HG02870 (cell line): ENCODE measurements around the gene GGT1.
A peak's percentile ranks its signal among the peaks of the same experiment; 100 is the strongest.
"Not testable (repeated sequence)": the region's sequence is repeated elsewhere in the genome, so short reads cannot be mapped to it uniquely, and the experiment has no call there.

Experiments used
- ATAC-seq: cut with Tn5 transposase; IDR thresholded peaks from one replicate; pipeline ENCODE4 v1.9.1; 2021; ENCODE audit warnings: mild to moderate bottlenecking, moderate library complexity; ENCODE audit not compliant: unreplicated experiment

GGT1 gene

DNA sequence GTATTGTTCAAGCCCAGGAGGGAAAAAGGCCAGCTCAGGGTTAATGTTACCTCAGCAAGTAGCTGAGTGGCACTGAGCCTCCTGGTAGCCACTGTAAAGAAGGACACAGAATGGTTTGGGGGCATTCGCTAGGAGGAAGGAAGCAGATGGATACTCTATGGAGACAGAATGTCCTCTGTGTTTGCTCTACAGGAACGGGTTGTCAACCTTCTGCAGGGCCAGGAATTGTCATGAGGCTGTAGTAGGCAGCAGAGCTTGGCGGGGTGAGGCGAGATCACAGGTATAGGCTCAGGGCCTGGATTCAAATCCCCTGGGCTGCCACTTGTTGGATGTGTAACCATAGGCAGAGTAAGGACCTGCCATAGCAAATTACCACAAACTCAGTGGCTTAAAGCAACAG is 7.1 kb upstream of the GGT1 start:
- ATAC-seq: no peak

DNA sequence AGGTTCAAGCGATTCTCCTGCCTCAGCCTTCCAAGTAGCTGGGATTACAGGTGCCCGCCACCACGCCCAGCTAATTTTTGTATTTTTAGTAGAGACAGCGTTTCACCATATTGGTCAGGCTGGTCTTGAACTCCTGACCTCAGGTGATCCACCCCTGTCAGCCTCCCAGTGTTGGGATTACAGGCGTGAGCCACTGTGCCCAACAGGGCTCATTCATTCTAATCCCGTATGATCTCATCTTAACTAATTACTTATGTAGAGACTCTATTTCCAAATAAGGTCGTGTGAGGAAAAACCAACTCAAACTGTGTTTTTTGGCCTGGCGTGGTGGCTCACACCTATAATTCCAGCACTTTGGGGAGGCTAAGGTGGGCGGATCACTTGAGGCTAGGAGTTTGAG is 5.9 kb upstream of the GGT1 start:
- not testable (repeated sequence) for ATAC-seq

DNA sequence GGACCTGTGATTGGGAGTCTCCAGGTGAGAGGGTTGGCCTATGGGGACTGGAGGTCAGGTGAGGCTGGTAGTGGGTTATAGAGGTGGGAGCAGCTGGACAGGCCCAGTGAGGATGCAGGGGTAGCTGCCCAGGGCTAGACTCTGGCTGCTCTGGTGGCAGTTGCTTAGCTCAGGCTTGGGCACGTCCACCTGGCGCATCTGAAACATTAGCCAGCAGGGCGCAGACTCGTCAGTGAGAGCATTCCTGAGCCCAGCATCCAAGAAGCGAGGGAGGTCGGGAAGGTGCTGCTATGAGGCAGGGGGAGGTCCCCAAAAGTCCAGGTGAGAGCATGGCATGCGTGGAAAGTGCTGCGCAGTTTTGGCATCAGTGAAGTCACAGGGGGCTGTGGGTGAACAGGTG is 3.5 kb upstream of the GGT1 start:
- no peak for ATAC-seq

DNA sequence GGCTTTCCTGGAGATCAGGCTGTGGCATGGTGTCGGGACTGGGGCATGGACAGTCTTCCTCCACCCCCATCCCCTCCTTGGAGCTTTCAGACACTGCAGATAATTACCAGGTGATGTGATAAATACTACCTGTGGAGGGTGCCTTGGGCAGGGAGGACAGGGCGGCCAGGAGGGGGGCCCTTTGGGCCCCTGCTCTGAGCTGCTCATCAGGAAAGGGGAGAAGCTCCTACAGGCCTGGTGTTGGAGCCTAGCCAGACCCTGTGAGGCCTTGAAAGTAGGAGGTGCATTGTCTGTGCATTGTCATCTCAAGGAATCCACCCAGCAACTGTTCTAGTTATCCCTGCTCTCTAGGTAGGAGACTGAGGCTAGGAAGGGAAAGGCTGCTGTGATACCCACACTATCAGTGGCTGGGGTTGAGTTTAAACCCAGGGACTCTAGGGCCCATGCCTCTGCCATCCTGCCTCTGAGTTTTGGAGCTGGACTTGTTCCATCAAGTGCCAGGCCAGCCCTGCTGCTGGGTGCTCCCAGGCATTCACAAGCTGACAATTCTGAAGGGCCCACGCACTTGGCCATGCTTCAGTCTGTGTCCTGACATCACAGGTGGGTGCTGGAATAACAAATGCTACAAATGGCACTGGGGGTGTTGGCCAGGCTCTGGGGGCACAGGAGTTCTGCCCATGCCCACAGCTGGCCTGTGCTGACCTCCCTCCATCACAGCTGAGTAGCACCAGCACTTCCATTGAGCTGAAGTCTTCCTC is 2.9 kb upstream of the GGT1 start:
- ATAC-seq: not testable (repeated sequence)

DNA sequence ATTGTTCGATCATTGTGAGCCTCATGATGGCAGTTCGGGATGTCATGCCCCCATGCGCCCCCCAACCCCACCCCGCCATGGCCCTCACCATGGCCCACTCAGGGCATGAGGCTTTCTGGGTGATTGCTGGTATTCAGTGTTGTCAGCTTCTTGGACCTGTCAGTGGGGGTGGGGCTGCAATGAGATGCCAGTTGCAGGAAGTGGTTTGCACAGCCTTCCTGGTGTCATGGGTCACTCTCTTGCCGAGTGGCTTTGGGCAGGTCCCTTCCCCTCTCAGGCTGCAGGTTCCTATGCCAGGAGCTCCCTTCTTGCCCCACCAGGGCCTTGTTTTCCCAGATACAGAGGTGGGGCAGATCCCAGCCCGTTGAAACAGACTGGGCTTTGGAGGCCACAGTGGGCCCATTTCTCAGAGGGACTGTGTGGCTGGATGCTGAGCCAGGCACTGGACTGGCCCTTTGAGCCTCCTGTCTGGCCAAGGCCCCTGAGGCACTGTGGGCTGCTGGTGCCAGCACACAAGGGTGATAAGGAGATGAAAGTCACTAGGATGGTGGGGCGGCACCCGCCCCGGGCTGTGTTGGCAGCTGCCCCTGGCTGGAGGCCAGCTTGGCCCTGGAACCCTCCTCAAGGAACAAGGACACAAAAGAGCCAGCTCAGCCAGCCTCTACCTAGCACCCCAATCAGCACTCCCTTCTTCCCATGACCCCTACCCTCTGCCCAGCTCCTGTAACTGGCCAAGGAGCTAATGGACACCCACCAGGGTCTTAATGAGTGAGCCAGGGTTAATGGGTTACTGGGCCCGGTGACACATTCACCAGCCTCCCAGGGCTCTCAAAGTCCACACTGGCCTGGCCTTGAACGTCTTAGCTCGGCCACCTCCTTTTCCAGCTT is 1.5 kb upstream of the GGT1 start:
- no peak for ATAC-seq

DNA sequence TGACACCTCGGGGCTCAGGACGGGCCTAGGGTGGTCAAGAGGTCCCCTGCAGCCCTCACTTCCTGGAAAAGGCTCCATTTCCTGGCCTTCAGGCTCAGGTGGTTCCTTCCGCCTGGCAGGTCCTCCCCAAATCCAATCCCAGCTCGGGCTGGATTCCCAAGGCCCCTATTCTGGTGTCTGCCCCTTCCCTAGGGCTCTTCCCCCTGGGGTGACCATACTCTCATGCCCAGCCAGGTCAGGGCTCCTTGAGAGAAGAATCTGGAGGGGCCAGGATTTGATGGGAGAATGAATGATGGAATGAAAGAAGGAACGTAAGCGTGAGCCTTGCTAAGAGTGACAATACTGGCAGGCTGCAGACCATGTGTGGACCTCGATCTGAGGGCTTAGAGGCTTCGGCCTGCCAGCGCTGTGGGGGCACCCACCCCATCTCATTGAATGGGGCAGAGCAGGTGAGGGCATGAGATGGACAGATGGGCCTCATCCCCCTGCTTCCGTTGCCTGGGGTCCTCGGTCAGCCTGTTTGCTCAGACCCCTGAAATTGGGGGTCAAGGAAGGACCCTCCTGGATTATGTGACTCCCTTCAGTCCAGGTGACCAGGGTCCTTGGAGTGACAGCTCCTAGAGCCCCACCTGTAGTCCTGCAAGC is 766 bp upstream of the GGT1 start:
- not testable (repeated sequence) for ATAC-seq

DNA sequence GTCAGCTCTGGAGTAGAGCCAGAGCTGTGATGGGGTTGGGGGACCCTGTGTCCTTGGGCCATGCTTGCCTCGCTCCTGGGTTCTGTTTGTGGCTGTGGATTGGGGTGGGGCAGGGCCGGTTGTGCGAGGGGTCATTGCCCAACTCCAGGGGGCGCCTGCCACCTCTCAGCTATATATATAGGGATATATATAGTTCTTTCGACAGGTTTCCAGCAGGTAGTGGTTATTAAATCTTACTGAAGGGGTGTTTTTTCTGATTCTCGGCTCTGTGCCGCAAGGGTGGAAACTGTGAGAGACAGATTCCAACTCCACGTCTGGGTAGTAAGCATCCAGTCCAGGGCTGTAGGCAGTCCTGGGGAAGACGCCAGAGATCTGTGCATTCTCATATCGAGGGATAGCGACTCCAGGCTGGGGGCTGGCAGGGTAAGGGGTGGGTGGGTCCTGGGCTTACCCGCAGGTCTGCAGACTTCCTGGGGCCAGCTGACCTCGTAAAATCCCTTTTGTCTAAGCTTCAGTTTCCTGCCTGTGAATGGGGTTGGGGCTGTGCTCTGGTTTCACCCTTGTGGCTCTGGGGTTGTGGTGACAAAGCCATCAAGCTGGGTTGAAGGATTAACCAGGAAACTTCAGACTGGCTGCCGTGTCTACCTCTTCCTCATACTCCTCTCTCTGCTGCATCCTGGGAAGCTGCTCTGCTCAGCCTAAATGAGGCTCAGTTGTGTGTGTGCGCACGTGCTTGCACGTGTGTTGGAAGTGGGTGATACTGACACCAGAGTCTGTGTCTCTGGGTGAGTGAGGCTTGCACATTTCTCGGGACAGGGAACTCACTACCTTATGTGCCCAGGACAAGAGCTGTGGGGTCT is 1.0 kb downstream of the GGT1 start:
- ATAC-seq: not testable (repeated sequence)

DNA sequence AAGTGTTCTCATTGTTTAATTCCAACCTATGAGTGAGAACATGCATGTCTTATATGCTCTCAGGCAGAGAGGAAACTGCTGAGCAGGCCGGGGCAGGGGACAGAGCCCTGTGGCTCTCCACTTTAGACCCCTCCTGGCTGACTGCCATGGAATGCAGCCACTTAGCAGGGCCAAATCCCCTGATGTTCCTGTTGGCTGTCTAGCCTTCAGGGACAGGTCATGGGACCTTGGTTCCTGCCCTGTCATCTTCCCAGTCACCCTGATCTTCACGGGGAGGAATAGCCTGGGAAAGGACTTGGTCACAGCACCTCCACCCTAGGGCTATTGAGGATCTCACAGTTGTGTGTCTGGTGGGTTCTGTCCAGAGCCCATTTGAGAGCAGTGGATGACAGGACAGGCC is 3.3 kb downstream of the GGT1 start:
- ATAC-seq: not testable (repeated sequence)

DNA sequence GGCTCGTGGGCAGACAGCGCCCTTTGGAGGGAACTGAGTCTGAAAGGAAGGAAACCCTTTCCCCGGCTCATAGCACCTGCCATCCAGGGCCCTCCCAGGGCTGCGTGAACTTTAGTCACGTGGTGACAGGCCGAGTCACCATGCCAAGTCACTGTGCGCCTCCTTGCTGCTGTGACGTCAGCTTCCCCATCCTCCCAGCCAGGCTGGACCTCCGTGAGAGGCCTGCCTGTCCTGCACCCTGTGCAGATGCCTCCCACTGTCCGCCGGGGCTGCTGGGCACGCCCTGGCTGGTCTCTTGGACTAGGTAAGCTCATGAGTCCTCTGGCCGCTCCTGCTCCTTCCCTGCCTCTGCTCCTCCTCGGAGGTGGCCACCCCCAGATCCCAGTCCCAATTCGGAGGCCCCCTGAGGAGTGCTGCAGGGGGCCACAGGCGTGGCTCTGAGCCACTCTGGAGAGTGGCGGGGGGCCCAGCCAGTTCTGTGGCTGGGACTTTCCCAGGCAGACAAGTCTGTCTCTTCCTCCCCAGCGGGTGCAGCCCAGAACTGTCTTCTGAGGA is 4.5 kb downstream of the GGT1 start:
- ATAC-seq: peak; percentile 67

DNA sequence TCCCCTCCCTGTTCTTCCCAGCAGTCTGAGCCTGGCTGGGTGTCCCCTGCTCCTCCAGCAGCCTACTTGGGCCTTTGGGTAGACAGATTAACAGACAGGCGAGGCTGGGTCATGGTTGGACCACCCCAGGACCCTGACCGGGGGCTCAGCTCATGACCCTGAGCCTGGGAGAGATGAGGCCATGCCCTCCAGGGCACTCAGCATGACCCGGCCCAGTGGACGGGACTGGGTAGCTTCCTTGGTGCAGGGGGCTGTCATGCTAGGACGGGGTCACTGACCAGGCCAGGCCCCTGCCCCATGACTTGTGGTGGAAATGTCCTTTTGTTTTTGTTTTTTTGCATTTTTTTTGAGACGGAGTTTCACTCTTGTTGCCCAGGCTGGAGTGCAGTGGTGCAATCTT is 5.3 kb downstream of the GGT1 start:
- not testable (repeated sequence) for ATAC-seq

DNA sequence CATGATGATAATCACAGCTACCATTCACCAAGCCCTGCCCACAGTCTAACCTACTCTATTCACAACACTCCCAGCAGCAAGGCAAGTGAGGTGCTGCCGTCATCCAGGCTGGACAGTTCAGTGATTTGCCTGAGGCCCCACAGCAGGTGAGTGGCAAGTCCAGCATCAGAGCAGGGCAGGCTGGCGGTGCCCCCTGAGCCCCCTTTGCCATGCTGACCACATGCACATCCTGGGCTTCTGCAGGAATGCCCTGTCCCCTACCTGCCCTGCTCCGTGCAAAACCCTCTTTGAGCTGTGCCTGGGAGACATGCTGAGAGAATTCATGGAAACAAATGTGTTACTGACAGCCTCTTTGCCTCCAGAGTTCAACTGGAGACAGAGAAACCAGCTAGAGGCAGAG is 6.9 kb downstream of the GGT1 start:
- not testable (repeated sequence) for ATAC-seq

DNA sequence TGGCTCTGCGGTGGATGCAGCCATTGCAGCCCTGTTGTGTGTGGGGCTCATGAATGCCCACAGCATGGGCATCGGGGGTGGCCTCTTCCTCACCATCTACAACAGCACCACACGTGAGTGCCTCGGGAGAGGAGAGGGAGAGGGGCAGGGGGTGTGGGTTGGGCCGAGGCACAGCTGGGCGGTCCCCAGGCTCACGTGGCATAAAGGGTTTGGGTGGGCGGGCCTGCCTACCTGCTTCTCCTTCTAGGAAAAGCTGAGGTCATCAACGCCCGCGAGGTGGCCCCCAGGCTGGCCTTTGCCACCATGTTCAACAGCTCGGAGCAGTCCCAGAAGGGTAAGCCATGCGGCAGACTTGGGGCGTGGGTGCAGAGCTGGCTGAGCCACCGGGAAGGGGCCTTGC is 11.8 kb downstream of the GGT1 start:
- not testable (repeated sequence) for ATAC-seq

DNA sequence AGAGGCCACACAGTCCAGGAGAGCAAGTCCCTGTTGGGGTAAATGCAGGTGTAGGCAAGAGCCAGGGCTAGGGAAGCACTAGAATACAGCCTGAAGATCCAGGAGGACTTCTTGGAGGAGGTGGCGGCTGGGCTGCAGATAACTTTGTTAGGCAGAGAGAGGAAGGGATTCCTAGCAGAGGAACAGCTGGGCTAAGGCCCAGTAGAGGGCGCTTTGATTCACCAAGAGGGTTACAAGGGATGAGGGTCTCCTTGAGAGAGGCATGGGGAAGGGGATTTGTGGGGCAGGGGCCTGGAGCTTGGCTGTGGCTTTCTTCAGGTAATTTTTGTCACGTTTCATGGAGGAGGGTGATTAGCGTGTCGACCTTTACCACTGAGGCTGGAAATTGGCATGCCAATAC is 18.3 kb downstream of the GGT1 start:
- not testable (repeated sequence) for ATAC-seq

DNA sequence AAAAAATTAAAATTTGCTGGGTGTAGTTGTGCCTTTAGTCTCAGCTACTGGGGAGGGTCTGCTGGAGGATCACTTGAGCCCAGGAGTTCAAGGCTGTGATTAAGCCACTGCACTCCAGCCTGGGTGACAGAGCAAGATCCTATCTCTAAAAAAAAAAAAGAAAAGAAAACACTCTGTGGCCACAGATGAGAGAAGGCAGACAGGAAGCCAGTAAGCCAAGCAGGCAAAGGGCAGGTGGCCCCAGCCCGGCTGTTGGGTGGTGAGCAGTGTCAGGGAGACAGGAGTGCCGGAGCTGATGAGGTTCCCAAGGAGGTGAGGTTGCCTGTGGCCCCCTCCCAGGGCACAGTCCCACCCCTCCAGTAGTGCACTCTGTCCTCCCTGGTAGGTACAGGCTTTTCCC is 19.6 kb downstream of the GGT1 start:
- ATAC-seq: not testable (repeated sequence)

DNA sequence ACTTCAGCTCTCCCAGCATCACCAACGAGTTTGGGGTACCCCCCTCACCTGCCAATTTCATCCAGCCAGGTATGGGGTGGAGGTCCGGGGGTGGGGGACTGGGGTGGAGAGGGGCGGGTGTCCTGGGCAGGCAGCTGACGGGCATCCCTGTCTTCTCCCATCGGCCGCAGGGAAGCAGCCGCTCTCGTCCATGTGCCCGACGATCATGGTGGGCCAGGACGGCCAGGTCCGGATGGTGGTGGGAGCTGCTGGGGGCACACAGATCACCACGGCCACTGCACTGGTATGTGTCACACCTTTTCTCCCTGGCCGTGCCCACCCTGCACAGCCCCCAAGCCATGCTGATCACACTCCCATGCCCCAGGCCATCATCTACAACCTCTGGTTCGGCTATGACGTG is 24.9 kb downstream of the GGT1 start:
- ATAC-seq: not testable (repeated sequence)

DNA sequence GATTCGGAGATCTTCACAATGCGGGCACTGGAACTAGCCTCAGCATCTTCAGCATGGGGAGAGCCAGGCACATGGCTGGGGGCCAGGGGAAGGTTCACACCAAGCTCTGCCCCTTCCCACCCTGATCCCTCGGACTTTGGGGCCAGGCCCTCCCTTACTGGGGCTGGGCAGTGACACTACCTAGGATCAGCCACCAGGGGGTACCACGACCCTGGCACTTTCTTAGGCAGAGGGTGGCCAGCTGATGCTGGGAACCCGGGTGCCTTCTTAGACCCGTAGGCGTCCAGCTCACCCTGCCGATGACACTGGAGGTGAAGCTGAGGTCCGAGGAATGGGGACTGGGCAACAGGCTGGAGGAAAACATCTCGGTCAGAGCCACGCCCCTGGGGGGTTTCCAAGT is 26.1 kb downstream of the GGT1 start:
- not testable (repeated sequence) for ATAC-seq

DNA sequence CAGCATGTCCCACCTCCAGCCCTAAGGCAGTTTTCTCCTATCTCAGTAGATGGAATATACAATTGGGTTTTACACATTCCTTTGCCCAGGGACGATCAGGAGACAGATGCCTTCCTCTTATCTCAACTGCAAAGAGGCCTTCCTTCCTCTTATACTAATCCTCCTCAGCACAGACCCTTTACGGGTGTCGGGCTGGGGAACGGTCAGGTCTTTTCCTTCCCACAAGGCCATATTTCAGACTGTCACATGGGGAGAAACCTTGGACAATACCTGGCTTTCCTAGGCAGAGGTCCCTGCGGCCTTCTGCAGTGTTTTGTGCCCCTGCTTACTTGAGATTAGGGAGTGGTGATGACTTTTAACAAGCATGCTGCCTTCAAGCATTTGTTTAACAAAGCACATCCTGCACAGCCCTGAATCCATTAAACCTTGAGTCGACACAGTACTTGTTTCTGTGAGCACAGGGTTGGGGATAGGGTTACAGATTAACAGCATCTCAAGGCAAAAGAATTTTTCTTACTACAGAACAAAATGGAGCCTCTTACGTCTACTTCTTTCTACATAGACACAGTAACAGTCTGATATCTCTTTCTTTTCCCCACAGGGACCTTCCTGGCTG is 27.9 kb downstream of the GGT1 start:
- ATAC-seq: not testable (repeated sequence)

DNA sequence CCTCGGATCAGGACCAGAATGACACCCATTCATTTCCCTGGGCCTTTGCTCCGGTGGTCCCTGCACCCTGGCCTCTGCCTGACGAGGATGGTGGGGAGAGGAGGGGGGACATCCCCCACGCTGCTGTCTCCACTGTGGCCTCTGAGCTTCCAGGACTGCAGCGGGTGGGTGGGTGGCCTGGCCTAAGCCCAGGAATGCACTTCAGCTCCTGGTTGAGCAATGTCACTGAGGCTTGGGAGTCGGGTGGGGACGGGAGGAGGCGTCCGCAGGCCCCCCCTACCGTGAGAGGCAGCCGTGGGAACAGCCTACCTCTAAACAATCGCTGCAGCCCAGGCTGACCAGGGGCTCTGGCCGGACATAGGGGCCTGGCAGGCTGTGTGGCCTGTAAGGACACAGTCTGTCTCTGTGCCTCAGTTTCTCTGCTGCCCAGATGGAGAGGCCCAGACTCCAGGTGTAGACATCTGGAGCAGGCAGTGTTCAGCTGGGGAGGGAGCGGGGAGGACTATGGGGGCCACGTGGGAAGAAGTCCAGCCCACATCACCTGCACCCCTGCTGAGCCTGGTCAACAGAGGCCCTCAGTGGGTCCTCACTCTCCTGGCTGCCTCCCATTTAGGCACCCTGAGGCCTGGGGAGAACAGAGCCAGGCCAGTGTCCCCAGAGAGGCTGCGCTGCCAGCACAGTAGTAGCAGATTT is 28.6 kb downstream of the GGT1 start:
- ATAC-seq: not testable (repeated sequence)

DNA sequence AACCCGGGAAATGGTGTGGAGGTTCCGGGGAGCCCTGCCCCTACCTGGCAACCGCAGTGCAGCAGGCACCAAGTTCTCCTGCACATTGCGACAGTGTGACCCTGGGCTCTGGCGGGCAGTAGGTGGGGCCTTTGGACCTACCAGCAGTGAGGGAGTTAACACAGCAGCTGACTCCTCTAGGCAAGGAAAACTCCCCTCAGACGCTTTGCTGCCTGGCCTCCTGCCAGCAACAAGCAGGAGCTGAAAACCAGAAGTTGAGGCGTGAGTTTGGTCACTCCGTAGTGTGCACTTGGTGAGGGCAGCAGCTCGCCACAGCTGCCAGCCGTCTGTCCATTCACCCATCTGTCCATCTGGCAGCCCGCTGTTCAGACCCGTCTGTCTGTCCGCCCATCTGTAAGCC is 29.6 kb downstream of the GGT1 start:
- ATAC-seq: not testable (repeated sequence)
